Small intestine (tissue), 7 donors: ENCODE measurements around the gene IGSF21. TPM values are rescaled to one million over a fixed set of nuclear protein-coding genes. Genes with fewer than 3 reads are reported as not detected.

ENCODE experiments used
- DNase-seq, 2 donors: peaks; one replicate each; pipeline versions ENCODE4 v3.0.0 to v3.0.0-alpha.2; 2013
- FAIRE-seq: peaks from 2 replicates; lab custom pipeline; 2012; peaks lifted over from hg19 to GRCh38; lab: Jason Lieb, UNC
- H3K27ac ChIP-seq, 3 donors: one replicate each; pipeline ENCODE4 v1.5.1; 2013; ENCODE audit warnings: low read length in 2 of 3, mild to moderate bottlenecking in 2 of 3, control low read depth in 1 of 3, inconsistent platforms in 1 of 3, low read depth in 1 of 3, moderate library complexity in 1 of 3
- H3K27me3 ChIP-seq, 3 donors: one replicate each; pipeline ENCODE4 v1.6.1; 2013; ENCODE audit warnings: low read length in 3 of 3, inconsistent platforms in 1 of 3; ENCODE audit not compliant: control insufficient read depth in 3 of 3, insufficient read depth in 3 of 3
- H3K36me3 ChIP-seq, 3 donors: one replicate each; pipeline ENCODE4 v1.6.1; 2013; ENCODE audit warnings: low read length in 3 of 3, inconsistent platforms in 1 of 3, low read depth in 1 of 3, mild to moderate bottlenecking in 1 of 3, moderate library complexity in 1 of 3; ENCODE audit not compliant: control insufficient read depth in 3 of 3, insufficient read depth in 2 of 3
- H3K4me1 ChIP-seq, 3 donors: one replicate each; pipeline ENCODE4 v1.6.1; 2013; ENCODE audit warnings: low read length in 2 of 3, inconsistent platforms in 1 of 3, low read depth in 1 of 3, mild to moderate bottlenecking in 1 of 3, moderate library complexity in 1 of 3; ENCODE audit not compliant: control insufficient read depth in 3 of 3, insufficient read depth in 2 of 3
- H3K4me3 ChIP-seq, 3 donors: one replicate each; pipeline ENCODE4 v1.5.1; 2013; ENCODE audit warnings: low read length in 3 of 3, control low read depth in 1 of 3, inconsistent platforms in 1 of 3, low read depth in 1 of 3, mild to moderate bottlenecking in 1 of 3, moderate library complexity in 1 of 3
- H3K9me3 ChIP-seq, 2 donors: one replicate each; pipeline ENCODE4 v1.6.1; 2013; ENCODE audit warnings: low read depth in 1 of 2, low read length in 1 of 2; ENCODE audit not compliant: control insufficient read depth in 2 of 2, insufficient read depth in 1 of 2
- WGBS, 3 donors: extraction: QIAGEN DNeasy Blood & Tissue Kit; methylation state at CpG; one replicate each; pipeline ENCODE4 v1.1.7; 2013; 5-methylcytosine and 5-hydroxymethylcytosine counted together
- polyA plus RNA-seq, 4 donors: library from polyadenylated mRNA; stranded (reverse) in 3 of 4; unstranded in 1 of 4; fragments of 200-250 nt in 3 of 4; fragments of 120-200 nt in 1 of 4; gene quantifications; one replicate each; pipeline versions ENCODE4 v1.2.1 to v1.2.3, GENCODE V29; 2013
- donor health status: healthy with polysubstance abuse.
- donor health status: control.
- donor health status: control.
- donor health status: Bipolar disorder and iron deficiency.
- donor health status: healthy.

Gene IGSF21
- polyA plus RNA-seq, 4 donors: 0.18 to 0.38 TPM; not detected in 2

GRCh38 chr1:18190598-18190997 lies 83.0 kb downstream of the IGSF21 start:
- FAIRE-seq (no peak), DNase-seq (no peak)
- Histone ChIP-seq H3K27ac (no peak overlapping the region), H3K27me3 (peaks cover 0 to 2% (median 0%) of the 10 kb centered on the region in 3 donors), H3K9me3 (no peaks in the 10 kb centered on the region), H3K36me3 (no peaks in the 10 kb centered on the region), H3K4me1 (no peaks in the 10 kb centered on the region), H3K4me3 (no peak overlapping the region)
- 14 to 31% (median 20%) methylated on average over 7 of the region's 7 CpGs for WGBS, 3 donors

- DNase-seq (no peak), FAIRE-seq (no peak)
- Histone ChIP-seq H3K27ac (no peak overlapping the region), H3K9me3 (no peaks in the 10 kb centered on the region), H3K36me3 (no peaks in the 10 kb centered on the region), H3K4me1 (no peaks in the 10 kb centered on the region), H3K4me3 (no peak overlapping the region), H3K27me3 (peaks cover 0 to 3% (median 0%) of the 10 kb centered on the region in 3 donors)
- 63 to 79% (median 64%) methylated on average over 3 of the region's 3 CpGs for WGBS, 3 donors
Observed at GRCh38 chr1:18191037-18191436, 83.4 kb downstream of the IGSF21 start.

GRCh38 chr1:18191481-18192155 lies 84.0 kb downstream of the IGSF21 start:
- FAIRE-seq (no peak), DNase-seq (no peak)
- Histone ChIP-seq H3K36me3 (no peaks in the 10 kb centered on the region), H3K4me3 (no peak overlapping the region), H3K27me3 (peaks cover 0 to 6% (median 2%) of the 10 kb centered on the region in 3 donors), H3K27ac (no peak overlapping the region), H3K4me1 (no peaks in the 10 kb centered on the region), H3K9me3 (no peaks in the 10 kb centered on the region)
- WGBS, 3 donors: 63 to 67% (median 65%) methylated on average over 18 of the region's 18 CpGs

- no peak for DNase-seq
- Histone ChIP-seq H3K4me1 (no peaks in the 10 kb centered on the region), H3K27me3 (peaks cover 0 to 8% (median 7%) of the 10 kb centered on the region in 3 donors), H3K9me3 (no peaks in the 10 kb centered on the region), H3K27ac (no peak overlapping the region), H3K4me3 (no peak overlapping the region), H3K36me3 (no peaks in the 10 kb centered on the region)
- WGBS, 3 donors: 36 to 70% (median 38%) methylated on average over 4 of the region's 4 CpGs
- FAIRE-seq: no peak
Observed at GRCh38 chr1:18192182-18192581, 84.6 kb downstream of the IGSF21 start.

GRCh38 chr1:18192974-18193373 lies 85.4 kb downstream of the IGSF21 start:
- no peak overlapping the region for H3K27ac ChIP-seq
- DNase-seq (no peak), FAIRE-seq (no peak)
- H3K4me3 ChIP-seq: no peak overlapping the region
- no peaks in the 10 kb centered on the region for H3K4me1 ChIP-seq
- H3K9me3 ChIP-seq: no peaks in the 10 kb centered on the region
- 68 to 77% (median 70%) methylated on average over 2 of the region's 2 CpGs for WGBS, 3 donors
- H3K36me3 ChIP-seq: no peaks in the 10 kb centered on the region
- H3K27me3 ChIP-seq: peaks cover 0 to 14% (median 7%) of the 10 kb centered on the region in 3 donors

GRCh38 chr1:18197299-18197698 lies 89.7 kb downstream of the IGSF21 start:
- no peaks in the 10 kb centered on the region for H3K9me3 ChIP-seq
- no peak for DNase-seq
- H3K36me3 ChIP-seq: no peaks in the 10 kb centered on the region
- no peak overlapping the region for H3K27ac ChIP-seq
- no peaks in the 10 kb centered on the region for H3K4me1 ChIP-seq
- no peak overlapping the region for H3K4me3 ChIP-seq
- peaks cover 3 to 26% (median 6%) of the 10 kb centered on the region in 3 donors for H3K27me3 ChIP-seq
- no peak for FAIRE-seq
- 56 to 69% (median 56%) methylated on average over 3 of the region's 3 CpGs for WGBS, 3 donors

GRCh38 chr1:18198260-18198659 lies 90.7 kb downstream of the IGSF21 start:
- Histone ChIP-seq H3K4me1 (no peaks in the 10 kb centered on the region), H3K4me3 (no peak overlapping the region), H3K27ac (no peak overlapping the region), H3K36me3 (no peaks in the 10 kb centered on the region), H3K9me3 (no peaks in the 10 kb centered on the region), H3K27me3 (peaks cover 3 to 26% (median 6%) of the 10 kb centered on the region in 3 donors)
- WGBS, 3 donors: 54 to 61% (median 55%) methylated on average over 10 of the region's 10 CpGs
- no peak for FAIRE-seq
- no peak for DNase-seq

GRCh38 chr1:18199462-18199861 lies 91.9 kb downstream of the IGSF21 start:
- Histone ChIP-seq H3K36me3 (no peaks in the 10 kb centered on the region), H3K4me3 (no peak overlapping the region), H3K9me3 (no peaks in the 10 kb centered on the region), H3K27ac (no peak overlapping the region), H3K27me3 (peaks cover 3 to 26% (median 6%) of the 10 kb centered on the region in 3 donors), H3K4me1 (no peaks in the 10 kb centered on the region)
- WGBS, 3 donors: 16 to 34% (median 25%) methylated on average over 13 to 14 of the region's 14 CpGs
- FAIRE-seq (no peak), DNase-seq (no peak)
